Upper lobe of right lung (tissue), 1 donor: ENCODE data around the gene HPGD. TPM values are rescaled to one million over a fixed set of nuclear protein-coding genes. Genes with fewer than 3 reads are reported as not detected.

ENCODE experiments used
- ATAC-seq: fragments of 200-7000 bp; cut with Tn5 transposase; one replicate; pipeline ENCODE4 v1.9.1; 2020; ENCODE audit warnings: mild to moderate bottlenecking, moderate library complexity
- DNase-seq: peaks from one replicate; pipeline ENCODE4 v3.0.0-alpha.2; 2020
- H3K27ac ChIP-seq: fragments of 200-600 bp; one replicate; pipeline ENCODE4 v1.8.0; 2022
- H3K27me3 ChIP-seq: fragments of 200-600 bp; one replicate; pipeline ENCODE4 v1.8.0; 2022; ENCODE audit warnings: mild to moderate bottlenecking
- H3K36me3 ChIP-seq: fragments of 200-600 bp; one replicate; pipeline ENCODE4 v1.8.0; 2022
- H3K4me1 ChIP-seq: fragments of 200-600 bp; one replicate; pipeline ENCODE4 v1.8.0; 2022
- H3K4me3 ChIP-seq: fragments of 200-600 bp; one replicate; pipeline ENCODE4 v1.8.0; 2022; ENCODE audit warnings: mild to moderate bottlenecking
- H3K9me3 ChIP-seq: fragments of 200-600 bp; one replicate; pipeline ENCODE4 v1.8.0; 2022
- intact Hi-C: fragments of 100-400 bp; cut with DNase I; formaldehyde crosslinking; loops from one replicate; pipeline ENCODE4 v1.11.0; 2022
- total RNA-seq: library from RNA; stranded (reverse); fragmentation: NEBNext Ultra II Directional; extraction: Animal tissue kit (Norgen Biotek cat#: 25700); gene quantifications from one replicate; pipeline ENCODE4 v1.2.1, GENCODE V29; 2021
- TF ChIP-seq, protein P1 (sequence below): fragments of 200-600 bp; IDR thresholded peaks from one replicate; pipeline ENCODE4 v1.8.0; 2022; ENCODE audit warnings: antibody characterized with exemption
- donor health status: DM: no; HTN: yes; CAD: no; lungs with severe emphysema.

Gene HPGD
- total RNA-seq, 1 donor from 2014 or later, result 77.2 TPM

DNA sequence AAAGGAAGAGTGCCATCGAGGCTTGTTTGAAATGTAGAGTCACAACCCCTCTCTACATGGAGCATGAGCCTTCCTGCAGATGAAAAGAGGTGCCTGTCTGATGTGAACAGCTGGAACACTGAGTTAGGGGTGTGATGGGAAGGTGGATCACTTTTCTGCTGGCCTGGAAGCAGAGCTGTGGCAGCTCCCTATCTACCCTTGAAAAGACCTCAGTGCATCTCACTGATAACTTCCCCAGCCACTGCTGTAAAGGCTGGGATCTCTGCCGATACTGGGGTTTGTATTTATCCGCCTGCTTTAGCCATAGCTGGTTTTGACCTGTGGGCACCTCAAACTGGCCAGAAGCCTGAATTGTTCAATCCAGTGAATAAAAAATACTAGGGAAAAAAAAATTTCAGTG is 46.8 kb downstream of the HPGD start:
- no peaks in the 10 kb centered on the region for H3K4me1 ChIP-seq
- no peaks in the 10 kb centered on the region for H3K9me3 ChIP-seq
- DNase-seq, result no peak
- intact Hi-C loops, result no loop called here
- H3K27ac ChIP-seq, result no peak overlapping the region
- no peak for ATAC-seq
- H3K4me3 ChIP-seq, result no peak overlapping the region
- H3K36me3 ChIP-seq, result no peaks in the 10 kb centered on the region
- H3K27me3 ChIP-seq, result no peaks in the 10 kb centered on the region
- TF ChIP-seq, protein P1, sequence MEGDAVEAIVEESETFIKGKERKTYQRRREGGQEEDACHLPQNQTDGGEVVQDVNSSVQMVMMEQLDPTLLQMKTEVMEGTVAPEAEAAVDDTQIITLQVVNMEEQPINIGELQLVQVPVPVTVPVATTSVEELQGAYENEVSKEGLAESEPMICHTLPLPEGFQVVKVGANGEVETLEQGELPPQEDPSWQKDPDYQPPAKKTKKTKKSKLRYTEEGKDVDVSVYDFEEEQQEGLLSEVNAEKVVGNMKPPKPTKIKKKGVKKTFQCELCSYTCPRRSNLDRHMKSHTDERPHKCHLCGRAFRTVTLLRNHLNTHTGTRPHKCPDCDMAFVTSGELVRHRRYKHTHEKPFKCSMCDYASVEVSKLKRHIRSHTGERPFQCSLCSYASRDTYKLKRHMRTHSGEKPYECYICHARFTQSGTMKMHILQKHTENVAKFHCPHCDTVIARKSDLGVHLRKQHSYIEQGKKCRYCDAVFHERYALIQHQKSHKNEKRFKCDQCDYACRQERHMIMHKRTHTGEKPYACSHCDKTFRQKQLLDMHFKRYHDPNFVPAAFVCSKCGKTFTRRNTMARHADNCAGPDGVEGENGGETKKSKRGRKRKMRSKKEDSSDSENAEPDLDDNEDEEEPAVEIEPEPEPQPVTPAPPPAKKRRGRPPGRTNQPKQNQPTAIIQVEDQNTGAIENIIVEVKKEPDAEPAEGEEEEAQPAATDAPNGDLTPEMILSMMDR, result no peak

DNA sequence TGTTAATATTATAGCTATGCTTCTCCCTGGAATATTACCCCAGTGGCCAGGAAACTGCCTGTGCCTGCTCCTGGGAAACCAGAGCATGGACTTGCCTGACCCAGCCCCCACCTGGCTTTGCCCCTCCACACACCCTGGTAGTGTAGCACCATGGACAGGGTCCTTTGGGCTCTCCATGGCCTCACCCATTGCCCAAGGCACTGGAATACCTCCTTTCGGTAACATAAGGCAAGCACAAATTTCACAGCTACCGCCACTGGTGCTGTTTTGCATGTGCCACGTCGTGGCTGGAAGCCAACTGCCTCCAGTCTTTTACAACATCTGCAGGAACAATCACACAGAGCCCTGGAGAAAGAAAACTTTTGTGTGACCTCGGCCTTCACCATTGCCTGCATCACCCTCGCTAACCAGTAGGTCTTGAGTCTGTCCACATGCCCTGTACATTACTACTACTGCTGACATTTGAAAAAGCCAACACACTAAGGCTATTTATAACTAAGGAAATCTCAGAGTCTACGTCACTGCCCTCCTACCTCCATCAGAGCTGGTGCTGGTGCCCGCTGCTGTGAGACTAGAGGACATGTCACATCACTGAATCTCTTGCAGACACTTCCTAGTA is 47.7 kb downstream of the HPGD start:
- no peaks in the 10 kb centered on the region for H3K9me3 ChIP-seq
- no peaks in the 10 kb centered on the region for H3K36me3 ChIP-seq
- H3K27ac ChIP-seq, result no peak overlapping the region
- no peaks in the 10 kb centered on the region for H3K4me1 ChIP-seq
- no peak for DNase-seq
- no peaks in the 10 kb centered on the region for H3K27me3 ChIP-seq
- TF ChIP-seq, protein P1, result no peak
- intact Hi-C loops, result no loop called here
- ATAC-seq, result no peak
- no peak overlapping the region for H3K4me3 ChIP-seq

DNA sequence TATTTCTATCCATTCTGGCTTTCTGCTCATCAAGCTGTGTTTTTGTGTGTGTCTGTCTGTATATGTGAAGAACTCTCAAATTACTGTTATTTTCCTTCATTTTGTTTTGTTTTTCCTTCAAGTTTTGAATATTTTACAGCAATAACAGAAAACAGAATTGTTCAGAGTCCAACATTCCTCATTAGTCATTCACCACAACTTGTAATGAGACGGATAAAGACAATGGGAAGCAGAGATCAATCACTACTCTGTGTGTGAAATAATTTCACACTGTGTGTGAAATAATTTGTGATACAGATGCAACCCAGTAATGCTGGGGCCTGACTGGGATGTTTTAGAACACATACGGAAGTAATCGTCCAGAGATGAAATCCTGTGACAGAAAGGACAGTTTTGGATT is 55.2 kb downstream of the HPGD start:
- DNase-seq, result no peak
- Histone ChIP-seq H3K27me3 (no peaks in the 10 kb centered on the region), H3K9me3 (no peaks in the 10 kb centered on the region), H3K4me1 (no peaks in the 10 kb centered on the region), H3K4me3 (no peak overlapping the region), H3K27ac (no peak overlapping the region), H3K36me3 (no peaks in the 10 kb centered on the region)
- ATAC-seq, result no peak
- intact Hi-C loops, result no loop called here
- TF ChIP-seq, protein P1, result no peak

DNA sequence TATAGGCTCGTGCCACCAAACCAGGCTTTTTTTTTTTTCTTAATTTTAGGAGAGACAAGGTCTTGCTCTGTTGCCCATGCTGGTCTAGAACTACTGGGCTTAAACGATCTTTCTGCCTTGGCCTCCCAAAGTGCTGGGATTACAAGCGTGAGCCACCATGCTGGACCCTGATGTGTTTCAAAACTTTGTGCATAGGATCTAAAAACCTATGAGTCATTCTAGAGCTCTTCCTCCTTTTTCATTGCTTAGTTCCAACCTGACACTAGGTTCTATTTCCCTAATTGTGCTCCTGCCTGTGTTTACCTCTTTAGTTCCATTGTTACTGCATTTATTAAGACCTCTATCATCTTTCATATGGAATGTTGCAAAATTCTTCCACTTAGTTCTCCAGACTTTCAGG is 57.3 kb downstream of the HPGD start:
- TF ChIP-seq, protein P1, result no peak
- Histone ChIP-seq H3K4me3 (no peak overlapping the region), H3K27ac (no peak overlapping the region), H3K36me3 (no peaks in the 10 kb centered on the region), H3K27me3 (no peaks in the 10 kb centered on the region), H3K4me1 (no peaks in the 10 kb centered on the region), H3K9me3 (no peaks in the 10 kb centered on the region)
- DNase-seq (no peak), ATAC-seq (no peak)
- intact Hi-C loops, result no loop called here

DNA sequence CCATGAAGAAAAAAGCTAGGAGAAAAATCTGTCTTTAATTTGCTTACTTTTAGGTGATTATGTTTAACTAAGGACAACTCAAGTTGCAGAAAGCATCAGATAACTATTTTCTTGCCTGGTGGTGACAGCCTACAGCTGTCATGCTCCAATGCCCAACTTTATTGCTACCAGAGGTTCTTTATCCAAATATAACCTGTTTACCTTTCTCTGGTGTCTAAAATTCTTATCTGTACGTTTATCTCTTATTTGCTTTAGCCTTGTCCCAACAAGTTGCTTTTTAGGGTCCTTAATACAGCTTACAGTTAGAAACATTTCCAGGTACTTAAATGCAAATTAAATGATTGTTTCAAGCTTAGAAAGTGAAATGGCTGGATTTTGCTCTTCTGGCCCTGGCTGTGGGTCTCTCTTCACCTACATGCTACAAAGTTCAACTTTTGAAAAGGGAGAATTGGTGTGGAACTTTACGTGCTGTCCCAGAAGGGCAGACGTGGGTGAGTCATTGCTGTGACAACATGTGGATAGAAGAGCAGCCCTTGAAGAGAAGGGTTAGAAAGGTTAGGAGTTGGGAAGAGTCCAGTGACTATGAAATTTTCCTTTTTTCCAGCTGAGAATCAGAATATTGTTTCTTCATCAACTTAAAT is 60.7 kb downstream of the HPGD start:
- no peak for DNase-seq
- no peaks in the 10 kb centered on the region for H3K9me3 ChIP-seq

More for the DNA sequence above, 60.7 kb downstream of the HPGD start:
- no peaks in the 10 kb centered on the region for H3K27me3 ChIP-seq
- no peak for ATAC-seq
- H3K4me1 ChIP-seq, result no peaks in the 10 kb centered on the region
- H3K4me3 ChIP-seq, result no peak overlapping the region
- intact Hi-C loops, result no loop called here
- no peaks in the 10 kb centered on the region for H3K36me3 ChIP-seq
- H3K27ac ChIP-seq, result no peak overlapping the region
- TF ChIP-seq, protein P1, result no peak
